ENCODE measurements around the gene TMEM95.

DNA sequence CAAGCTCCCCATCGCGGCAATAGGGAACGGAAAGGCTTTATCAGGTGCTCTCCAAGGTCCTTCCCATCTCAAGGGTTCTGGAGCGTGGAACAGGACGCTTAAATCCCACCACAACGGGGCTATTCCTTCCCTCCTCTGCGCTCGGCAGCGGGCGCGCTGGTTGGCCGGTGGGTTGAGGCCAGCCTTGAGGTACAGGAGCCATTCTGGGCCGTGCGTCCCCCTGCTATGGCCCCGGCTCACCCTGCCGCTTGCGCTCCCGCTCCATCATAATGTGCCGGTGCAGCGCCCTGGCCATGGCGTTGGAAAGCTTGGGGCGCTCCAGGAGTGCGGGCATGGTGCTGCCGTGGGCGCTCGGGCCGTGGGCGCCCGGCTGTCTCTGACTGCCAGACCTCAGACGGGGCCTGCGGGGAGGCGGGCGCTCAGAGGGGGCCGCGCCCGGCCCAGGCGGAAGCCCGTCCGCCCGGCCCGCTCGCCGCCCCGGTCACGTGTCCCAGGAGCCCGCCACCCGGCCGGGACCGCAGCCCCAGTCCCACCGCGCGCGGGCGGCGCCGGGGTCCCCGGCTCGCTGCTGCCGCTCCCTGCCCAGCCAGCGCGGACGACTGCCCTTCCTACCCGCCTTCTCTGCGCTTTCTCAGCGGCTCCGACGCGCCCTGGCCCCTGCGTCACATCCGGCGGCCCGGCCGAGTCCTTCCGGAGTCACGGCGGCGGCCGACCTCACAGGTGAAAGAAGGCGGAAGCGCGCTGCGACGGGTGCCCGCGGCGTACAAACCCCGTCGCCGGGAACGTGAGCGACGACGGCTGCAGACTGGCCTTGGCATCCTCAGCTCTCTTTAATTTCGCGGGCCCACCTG lies 40.0 kb upstream of the TMEM95 start, which contains the start of gene GPS2:
- TF ChIP-seq, protein P1, sequence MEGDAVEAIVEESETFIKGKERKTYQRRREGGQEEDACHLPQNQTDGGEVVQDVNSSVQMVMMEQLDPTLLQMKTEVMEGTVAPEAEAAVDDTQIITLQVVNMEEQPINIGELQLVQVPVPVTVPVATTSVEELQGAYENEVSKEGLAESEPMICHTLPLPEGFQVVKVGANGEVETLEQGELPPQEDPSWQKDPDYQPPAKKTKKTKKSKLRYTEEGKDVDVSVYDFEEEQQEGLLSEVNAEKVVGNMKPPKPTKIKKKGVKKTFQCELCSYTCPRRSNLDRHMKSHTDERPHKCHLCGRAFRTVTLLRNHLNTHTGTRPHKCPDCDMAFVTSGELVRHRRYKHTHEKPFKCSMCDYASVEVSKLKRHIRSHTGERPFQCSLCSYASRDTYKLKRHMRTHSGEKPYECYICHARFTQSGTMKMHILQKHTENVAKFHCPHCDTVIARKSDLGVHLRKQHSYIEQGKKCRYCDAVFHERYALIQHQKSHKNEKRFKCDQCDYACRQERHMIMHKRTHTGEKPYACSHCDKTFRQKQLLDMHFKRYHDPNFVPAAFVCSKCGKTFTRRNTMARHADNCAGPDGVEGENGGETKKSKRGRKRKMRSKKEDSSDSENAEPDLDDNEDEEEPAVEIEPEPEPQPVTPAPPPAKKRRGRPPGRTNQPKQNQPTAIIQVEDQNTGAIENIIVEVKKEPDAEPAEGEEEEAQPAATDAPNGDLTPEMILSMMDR (conservative IDR thresholded peaks at IDR 0.05 in 1 of 2, IDR thresholded peaks at IDR 0.05 in 1 of 2; ENCODE audit: extremely low read depth in 1 of 2, insufficient read depth in 1 of 2, low read depth in 1 of 2, low read length in 2 of 2): no peak
- TF ChIP-seq EZH2 (IDR thresholded peaks at IDR 0.05; ENCODE audit: borderline replicate concordance, low read length): no peak
